Ascending aorta (tissue), 2 donors: ENCODE results near the gene KRT76. TPM values are rescaled to one million over a fixed set of nuclear protein-coding genes. Genes with fewer than 3 reads are reported as not detected.

Experiments used
- DNase-seq, 2 donors: peaks; one replicate each; pipeline ENCODE4 v3.0.0-alpha.2; 2019; ENCODE audit warnings: low spot score in 2 of 2
- H3K27ac ChIP-seq, 2 donors: fragments of 200-600 bp; sonication (generic); one replicate each; pipeline ENCODE4 v1.5.1; 2016 to 2017; ENCODE audit warnings: mild to moderate bottlenecking in 1 of 2
- H3K27me3 ChIP-seq: fragments of 200-600 bp; sonication (generic); one replicate; pipeline ENCODE4 v1.5.1; 2017
- H3K36me3 ChIP-seq, 2 donors: fragments of 200-600 bp; sonication (generic); one replicate each; pipeline ENCODE4 v1.5.1; 2016
- H3K4me1 ChIP-seq, 2 donors: fragments of 200-600 bp; sonication (generic); one replicate each; pipeline ENCODE4 v1.5.1; 2016 to 2017; ENCODE audit warnings: mild to moderate bottlenecking in 1 of 2
- H3K4me3 ChIP-seq, 2 donors: fragments of 200-600 bp; sonication (generic); one replicate each; pipeline ENCODE4 v1.5.1; 2016 to 2017; ENCODE audit warnings: mild to moderate bottlenecking in 1 of 2
- H3K9me3 ChIP-seq, 2 donors: fragments of 200-600 bp; sonication (generic); one replicate each; pipeline ENCODE4 v1.5.1; 2016
- CTCF ChIP-seq, 3 experiments: fragments of 200-600 bp in 2 of 3; fragments of 450-650 bp in 1 of 3; sonication (generic) in 2 of 3; IDR thresholded peaks; one replicate each; pipeline ENCODE4 v1.5.1; 2016 to 2019; ENCODE audit warnings: antibody characterized with exemption in 3 of 3, mild to moderate bottlenecking in 1 of 3, moderate library complexity in 1 of 3
- intact Hi-C: fragments of 100-400 bp; cut with DNase I; formaldehyde crosslinking; loops from one replicate; pipeline ENCODE4 v1.15.1; 2023
- total RNA-seq: library from RNA; depleted of rRNA; stranded (reverse); fragments of >200 nt; gene quantifications from one replicate; pipeline ENCODE4 v1.1.0, GENCODE V29; 2016

Gene KRT76
- total RNA-seq, 1 donor from 2014 or later = not detected

DNA sequence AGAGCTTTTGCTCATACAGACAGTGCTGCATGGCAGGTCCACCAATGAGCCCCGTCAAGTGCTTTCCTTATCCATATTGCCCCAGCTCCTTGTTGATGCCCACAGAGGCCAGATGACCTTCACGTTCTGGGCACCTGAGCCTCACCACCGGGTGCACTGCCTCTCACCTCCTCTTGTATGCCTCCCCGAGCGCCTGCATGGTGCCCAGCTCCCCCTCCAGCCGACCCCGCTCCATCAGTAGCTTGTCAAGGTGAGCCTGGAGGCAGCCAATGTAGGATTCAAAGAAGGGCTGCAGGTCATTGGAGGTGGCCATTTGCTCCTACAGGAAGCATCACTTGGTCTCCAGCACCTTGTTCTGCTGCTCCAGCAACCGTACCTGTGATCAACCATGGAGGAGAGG lies 42.0 kb downstream of the KRT76 start:
- Histone ChIP-seq H3K36me3 (no peaks in the 10 kb centered on the region), H3K27me3 (no peaks in the 10 kb centered on the region), H3K27ac (no peak overlapping the region), H3K4me3 (no peak overlapping the region), H3K4me1 (no peaks in the 10 kb centered on the region), H3K9me3 (no peaks in the 10 kb centered on the region)
- DNase-seq = no peak
- TF ChIP-seq CTCF (IDR thresholded peaks at IDR 0.05) = no peak
- intact Hi-C loops = no loop called here

GRCh38 chr12:52730793-52731192 lies 46.4 kb downstream of the KRT76 start:
- intact Hi-C loops = no loop called here
- no peak for TF ChIP-seq CTCF (IDR thresholded peaks at IDR 0.05)
- no peaks in the 10 kb centered on the region for H3K36me3 ChIP-seq
- no peaks in the 10 kb centered on the region for H3K9me3 ChIP-seq
- H3K27me3 ChIP-seq = no peaks in the 10 kb centered on the region
- DNase-seq = no peak
- H3K4me1 ChIP-seq = no peaks in the 10 kb centered on the region
- H3K27ac ChIP-seq = no peak overlapping the region
- no peak overlapping the region for H3K4me3 ChIP-seq

GRCh38 chr12:52730383-52730782 lies 46.8 kb downstream of the KRT76 start:
- intact Hi-C loops = no loop called here
- Histone ChIP-seq H3K4me3 (no peak overlapping the region), H3K27me3 (no peaks in the 10 kb centered on the region)

DNA sequence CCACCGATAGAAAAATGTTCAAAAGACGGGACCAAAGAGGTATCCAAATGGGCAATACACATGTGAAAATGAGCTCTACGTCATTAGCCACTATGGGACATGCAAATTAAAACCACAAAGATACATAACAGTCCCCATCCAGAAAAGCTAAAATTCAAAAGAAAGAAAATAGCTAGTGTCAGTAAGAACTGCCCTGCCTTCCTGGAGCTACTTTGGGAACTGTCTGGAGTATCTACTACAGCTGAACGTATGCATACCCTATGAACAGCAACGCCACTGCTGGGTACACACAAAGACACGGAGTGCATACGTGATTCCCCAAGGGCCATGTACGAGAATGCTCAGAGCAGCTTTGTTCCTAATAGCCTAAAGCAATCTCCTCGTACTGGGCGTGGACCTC lies 48.0 kb downstream of the KRT76 start:
- H3K27ac ChIP-seq = no peak overlapping the region
- no peak overlapping the region for H3K4me3 ChIP-seq
- no peak for TF ChIP-seq CTCF (IDR thresholded peaks at IDR 0.05)
- no peak for DNase-seq
- no peaks in the 10 kb centered on the region for H3K4me1 ChIP-seq
- intact Hi-C loops = no loop called here
- H3K27me3 ChIP-seq = no peaks in the 10 kb centered on the region
- H3K36me3 ChIP-seq = no peaks in the 10 kb centered on the region
- no peaks in the 10 kb centered on the region for H3K9me3 ChIP-seq

More at GRCh38 chr12:52730383-52730782, 46.8 kb downstream of the KRT76 start:
- H3K36me3 ChIP-seq = no peaks in the 10 kb centered on the region
- H3K27ac ChIP-seq = no peak overlapping the region
- no peaks in the 10 kb centered on the region for H3K9me3 ChIP-seq
- DNase-seq = no peak
- TF ChIP-seq CTCF (IDR thresholded peaks at IDR 0.05) = no peak
- H3K4me1 ChIP-seq = no peaks in the 10 kb centered on the region

- no peaks in the 10 kb centered on the region for H3K36me3 ChIP-seq
- TF ChIP-seq CTCF (IDR thresholded peaks at IDR 0.05) = no peak
- no peak overlapping the region for H3K27ac ChIP-seq
- H3K9me3 ChIP-seq = no peaks in the 10 kb centered on the region
- DNase-seq = no peak
- no peak overlapping the region for H3K4me3 ChIP-seq
- no peaks in the 10 kb centered on the region for H3K4me1 ChIP-seq
- intact Hi-C loops = no loop called here
- no peaks in the 10 kb centered on the region for H3K27me3 ChIP-seq
Observed at GRCh38 chr12:52728374-52728773, 48.8 kb downstream of the KRT76 start.

GRCh38 chr12:52727037-52727436 lies 50.1 kb downstream of the KRT76 start:
- no peak overlapping the region for H3K4me3 ChIP-seq
- no peaks in the 10 kb centered on the region for H3K36me3 ChIP-seq
- no peaks in the 10 kb centered on the region for H3K4me1 ChIP-seq
- no peak for TF ChIP-seq CTCF (IDR thresholded peaks at IDR 0.05)
- intact Hi-C loops = no loop called here
- no peaks in the 10 kb centered on the region for H3K9me3 ChIP-seq
- H3K27ac ChIP-seq = no peak overlapping the region
- DNase-seq = no peak
- H3K27me3 ChIP-seq = no peaks in the 10 kb centered on the region
